SH-SY5Y (cell line): ENCODE measurements around the gene PIP5K1B.

Source experiments
- GATA2 ChIP-seq: IDR thresholded peaks from 2 replicates; pipeline ENCODE4 v1.6.1; 2011; ENCODE audit warnings: mild to moderate bottlenecking, low read depth, low read length
- GATA3 ChIP-seq: IDR thresholded peaks from 2 replicates; pipeline ENCODE4 v1.6.1; 2011; ENCODE audit warnings: low read depth, mild to moderate bottlenecking, low read length, moderate library complexity

PIP5K1B gene

DNA sequence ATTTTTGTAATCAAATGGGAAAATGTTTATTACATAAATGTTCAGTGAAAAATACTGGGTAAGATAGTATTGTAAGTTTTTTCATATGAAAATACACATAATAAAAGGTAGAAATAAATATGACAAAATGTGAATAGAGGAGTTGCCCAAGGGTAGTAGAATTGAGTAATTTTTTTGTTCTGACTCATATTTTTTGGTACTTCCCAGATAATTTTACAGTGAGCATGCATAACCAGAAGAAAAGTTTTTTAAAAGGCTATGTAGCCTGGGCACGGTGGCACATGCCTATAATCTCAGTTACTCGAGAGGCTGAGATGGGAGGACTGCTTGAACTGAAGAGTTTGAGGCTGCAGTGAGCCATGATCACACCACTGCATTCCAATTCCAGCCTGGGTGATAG is 116.9 kb downstream of the PIP5K1B start:
- TF ChIP-seq GATA3 = no peak
- TF ChIP-seq GATA2 = no peak

DNA sequence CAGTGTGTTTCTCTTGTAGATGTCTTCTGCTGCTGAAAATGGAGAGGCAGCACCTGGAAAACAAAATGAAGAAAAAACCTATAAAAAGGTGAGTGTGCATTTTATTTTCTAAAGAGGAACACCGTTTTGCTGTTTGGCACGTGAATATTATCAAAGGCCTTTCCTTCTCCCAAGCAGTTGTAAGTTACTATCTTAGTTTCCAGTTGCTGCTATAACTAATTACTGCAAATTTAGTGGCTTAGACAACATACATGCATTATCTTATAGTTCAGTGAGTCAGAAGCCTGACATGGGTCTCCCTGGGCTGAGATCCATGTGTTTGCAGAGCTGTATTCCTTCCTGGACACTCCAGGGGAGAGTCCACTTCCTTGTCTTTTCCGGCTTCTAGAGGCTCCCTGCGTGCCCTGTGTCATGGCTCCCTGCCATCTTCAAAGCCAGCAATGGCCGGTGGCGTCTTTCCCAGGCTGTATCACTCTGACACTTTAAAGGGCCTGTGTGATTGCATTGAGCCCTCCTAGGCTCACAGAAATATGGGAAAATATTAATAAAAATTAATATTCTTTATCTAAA is 117.6 kb downstream of the PIP5K1B start:
- TF ChIP-seq GATA3 = no peak
- TF ChIP-seq GATA2 = no peak

DNA sequence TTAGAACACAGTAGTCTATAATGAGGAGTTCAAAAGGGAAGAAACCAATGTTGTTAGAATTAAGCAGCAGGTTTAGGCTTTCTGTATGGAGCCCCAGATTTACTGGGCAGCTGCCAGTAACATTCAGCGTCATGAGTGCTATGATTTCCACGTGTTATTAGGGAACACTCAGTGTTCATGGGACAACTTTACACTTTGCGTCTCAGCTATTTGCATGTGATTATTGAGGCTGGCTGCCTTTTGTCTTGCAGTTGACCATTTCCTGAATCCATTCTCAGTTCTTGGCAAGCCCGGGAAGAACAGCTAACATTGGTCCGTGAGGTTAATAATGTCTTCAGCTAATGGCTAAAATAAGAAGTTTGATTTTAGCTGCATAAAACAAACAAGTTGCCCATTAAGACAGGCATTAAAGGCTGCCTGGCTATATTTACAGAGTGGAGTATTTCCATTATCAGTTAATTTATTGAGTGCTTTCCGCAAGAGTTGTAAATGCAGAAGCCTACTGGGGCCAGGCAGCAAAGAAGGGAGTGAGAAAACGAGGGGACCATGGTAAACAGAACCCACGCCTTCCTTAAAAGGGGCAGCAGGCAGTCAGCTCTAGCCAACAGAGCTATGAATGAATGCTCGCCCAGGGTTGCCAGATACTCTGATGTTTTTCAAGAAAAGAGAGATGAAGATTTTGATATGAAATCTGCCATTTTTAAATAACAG is 120.9 kb downstream of the PIP5K1B start:
- TF ChIP-seq GATA2 = no peak
- TF ChIP-seq GATA3 = no peak

DNA sequence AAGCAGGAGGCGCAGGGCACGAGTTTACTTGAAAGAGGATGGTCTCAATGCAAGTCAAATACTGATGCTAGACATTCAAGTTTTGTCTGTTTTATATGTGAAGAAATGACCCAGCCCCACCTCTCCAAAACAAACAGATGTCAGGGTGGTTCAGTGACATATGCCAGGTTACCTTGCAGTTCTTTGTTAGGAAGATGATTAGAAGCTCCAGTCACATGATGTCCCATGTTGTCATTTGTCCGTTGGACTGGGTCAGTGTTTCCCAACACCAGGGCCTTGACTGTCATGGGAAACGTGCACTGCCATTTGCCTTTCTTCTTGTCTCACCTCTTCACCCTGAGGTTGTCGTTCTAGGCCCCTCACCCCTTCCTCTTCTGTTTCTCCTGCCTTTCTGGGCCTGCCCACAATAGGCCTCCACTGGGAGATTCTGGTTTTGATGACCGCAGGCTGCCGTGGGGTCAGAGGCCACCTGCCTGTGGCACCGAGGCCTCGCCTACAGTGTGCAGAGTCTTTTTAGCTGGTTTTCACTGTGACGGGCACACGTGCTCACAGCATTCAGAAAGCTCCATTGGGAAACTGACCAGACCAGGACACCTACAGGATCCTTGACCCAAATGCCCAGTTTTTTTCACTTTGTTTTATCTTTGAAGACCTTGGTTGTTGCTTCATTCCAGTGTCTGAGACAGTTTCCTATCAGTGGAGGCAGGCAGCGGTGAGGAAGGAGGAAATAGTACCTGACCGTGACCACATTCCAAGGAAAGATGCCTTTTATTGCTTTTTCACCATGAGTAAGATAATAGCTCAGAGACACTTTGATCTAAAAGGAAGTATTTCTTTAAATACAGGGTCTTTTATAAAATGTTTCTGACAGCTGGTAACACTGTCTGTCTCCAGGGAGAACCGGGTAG is 123.1 kb downstream of the PIP5K1B start:
- TF ChIP-seq GATA2 (no peak), GATA3 (no peak)

DNA sequence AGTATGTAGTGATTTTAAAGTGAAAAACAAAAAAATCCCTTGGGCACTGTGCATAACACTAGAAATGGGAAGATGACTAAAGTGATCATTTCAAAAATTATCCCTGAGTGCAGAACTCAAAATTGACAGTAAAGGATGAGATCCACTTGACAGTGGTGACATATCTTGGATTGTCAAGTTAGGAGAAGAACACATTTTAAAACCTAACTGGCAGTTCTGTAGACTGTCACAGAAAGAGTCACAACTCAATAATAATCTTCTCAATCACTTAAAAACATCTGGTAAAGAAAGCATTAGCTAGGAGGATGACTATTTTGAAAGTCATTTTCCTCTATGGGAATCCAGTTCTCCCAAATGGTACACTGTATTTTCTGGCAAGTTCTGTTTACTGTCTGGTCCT is 127.1 kb downstream of the PIP5K1B start:
- TF ChIP-seq GATA3 (no peak), GATA2 (no peak)

DNA sequence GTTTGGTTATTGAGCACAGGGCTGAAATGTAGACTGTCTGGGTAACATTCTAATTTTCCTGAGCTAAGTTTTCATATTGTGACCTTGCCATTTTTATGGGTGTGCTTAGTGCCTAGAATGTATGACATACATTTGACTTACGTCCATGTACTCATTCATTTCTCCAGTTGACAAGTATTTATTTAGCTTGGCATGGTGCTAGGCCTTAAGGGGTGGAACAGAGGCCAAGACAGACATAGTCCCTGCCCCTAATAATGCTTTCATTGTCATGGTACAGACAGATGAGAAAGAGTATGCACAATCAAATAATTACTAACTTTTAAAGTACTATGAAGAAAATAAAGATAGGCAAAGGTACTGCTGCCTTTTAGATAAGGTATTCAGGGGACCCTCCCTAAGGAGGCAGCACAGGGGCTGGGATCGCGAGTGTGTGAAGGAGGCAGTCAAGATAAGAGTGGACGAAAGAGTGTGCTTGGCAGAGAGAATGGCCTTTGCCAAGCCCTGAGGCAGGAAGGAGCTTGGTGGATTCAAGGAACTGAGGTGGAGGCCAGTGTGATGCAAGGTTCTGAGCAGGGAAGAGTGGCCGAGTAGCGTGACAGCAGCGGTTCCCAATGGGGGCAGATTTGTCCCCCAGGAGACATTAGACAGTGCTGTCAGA is 128.0 kb downstream of the PIP5K1B start:
- TF ChIP-seq GATA3 (no peak), GATA2 (no peak)

DNA sequence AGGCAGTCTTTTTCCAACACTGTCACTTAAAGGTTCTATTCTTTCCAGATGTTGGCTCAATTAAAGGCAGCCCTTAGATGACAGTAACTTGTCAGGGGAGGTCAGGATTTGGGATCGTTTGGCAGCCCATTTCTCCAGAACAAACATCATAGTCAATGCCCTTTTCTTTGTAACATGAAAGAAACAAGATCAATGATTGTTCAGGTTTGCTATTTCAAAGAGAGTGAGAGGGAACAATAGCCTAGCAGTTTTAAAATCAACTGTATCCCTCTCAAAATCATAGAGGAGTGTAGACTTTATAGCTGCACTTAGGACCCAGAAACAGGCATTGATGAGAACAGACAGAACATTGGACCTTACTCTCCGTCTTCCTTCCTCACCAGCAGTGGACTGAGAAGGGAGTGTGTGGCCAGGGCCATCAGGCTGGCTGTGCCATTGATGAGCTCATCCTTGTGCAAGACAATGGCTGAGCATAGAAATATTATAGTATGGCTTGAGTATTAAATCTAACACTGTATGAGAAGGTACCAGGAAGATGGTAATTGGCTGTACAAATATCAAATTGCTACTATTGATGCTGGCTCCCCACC is 130.0 kb downstream of the PIP5K1B start:
- TF ChIP-seq GATA3 (no peak), GATA2 (no peak)

DNA sequence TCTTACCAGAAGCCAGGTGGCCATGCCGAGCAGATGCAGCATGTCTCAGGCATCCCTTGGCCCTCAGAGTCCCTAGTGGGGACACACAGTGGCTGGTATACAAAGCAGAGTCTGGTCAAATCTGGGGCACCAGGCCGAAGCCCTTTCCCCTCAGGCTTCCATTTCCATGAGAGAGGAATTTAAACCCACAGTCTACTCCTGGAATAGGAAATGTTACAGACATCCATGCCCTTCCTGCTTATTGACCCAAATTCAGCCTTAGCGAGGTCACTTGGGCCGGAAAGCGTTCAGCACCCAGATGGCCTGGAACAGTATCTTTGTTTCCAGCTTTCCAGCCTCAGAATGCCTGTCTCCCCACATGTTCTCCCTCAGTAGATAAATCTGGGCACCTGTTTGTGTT is 131.7 kb downstream of the PIP5K1B start:
- TF ChIP-seq GATA2 (no peak), GATA3 (no peak)

DNA sequence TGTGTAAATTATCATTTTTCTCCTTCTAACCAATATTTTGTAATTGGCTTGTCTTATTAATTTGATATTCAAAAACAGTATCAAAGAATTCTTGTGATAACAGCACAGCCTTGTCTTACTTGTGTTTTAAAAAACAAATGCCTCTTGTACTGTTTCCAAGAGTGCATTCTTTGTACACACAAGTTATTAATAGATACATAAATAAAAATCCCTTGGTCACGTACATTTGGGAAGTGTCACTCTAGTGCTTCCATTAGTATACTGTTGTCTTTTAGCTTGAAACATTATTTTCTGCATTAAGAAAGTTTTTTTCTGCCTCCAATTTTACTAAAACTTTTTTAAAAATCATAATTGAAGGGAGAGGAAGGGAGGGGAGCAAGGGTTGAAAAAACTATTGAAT is 133.2 kb downstream of the PIP5K1B start:
- TF ChIP-seq GATA3 = no peak

DNA sequence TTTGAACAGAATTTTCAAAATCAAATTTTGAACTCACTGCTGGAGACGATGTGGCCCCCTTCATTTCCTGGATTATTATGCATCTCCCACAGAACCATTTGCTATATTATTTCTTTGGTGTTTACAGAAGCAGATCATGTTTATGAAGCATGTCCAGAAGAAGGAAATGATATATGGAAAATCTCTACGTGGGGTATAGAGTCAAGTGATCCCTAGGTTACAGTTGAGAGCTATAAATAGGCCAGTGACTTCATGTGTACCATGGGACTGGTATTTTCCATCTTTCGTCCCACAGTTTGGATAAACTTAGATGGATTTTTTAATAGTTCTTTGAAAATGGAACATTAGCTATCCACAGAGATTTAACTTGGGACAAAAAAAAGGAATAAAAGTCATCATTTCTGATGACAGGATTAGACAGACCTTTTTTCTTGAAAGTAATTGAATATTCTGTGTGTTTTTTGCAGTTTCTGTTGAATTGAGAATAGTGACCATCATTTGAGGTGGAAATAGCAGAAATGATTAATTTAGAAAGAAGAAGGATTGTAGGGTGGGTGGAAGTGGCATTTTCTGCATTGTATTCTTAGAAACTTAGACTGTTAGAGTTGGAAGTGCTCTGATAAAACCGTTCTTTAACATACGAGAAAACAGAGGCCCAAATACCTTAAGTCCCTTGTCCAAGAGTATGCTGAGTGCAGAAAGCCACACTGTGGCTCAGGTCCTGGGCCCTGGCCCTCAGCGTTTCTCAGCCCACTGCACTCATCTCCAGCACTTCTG is 136.4 kb downstream of the PIP5K1B start:
- TF ChIP-seq GATA2 (no peak), GATA3 (no peak)

DNA sequence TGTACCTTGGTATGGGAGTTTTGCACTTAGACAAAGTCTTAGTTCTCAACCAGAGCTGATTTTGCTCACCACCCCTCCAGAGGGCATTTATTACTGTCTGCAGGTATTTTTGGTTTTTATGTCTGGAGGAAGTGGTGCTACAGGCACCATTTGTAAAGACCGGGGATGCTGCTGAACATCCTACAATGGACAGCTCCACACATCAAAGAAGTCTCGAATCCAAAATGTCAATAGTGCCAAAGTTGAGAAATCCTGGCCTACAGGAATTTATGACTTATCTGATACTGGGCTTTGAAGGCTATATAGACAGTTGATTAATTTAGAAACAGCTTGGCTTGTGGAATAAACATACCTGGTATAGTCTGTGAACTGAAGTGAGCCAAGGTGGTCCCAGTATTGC is 137.5 kb downstream of the PIP5K1B start:
- TF ChIP-seq GATA3 = no peak
- no peak for TF ChIP-seq GATA2

DNA sequence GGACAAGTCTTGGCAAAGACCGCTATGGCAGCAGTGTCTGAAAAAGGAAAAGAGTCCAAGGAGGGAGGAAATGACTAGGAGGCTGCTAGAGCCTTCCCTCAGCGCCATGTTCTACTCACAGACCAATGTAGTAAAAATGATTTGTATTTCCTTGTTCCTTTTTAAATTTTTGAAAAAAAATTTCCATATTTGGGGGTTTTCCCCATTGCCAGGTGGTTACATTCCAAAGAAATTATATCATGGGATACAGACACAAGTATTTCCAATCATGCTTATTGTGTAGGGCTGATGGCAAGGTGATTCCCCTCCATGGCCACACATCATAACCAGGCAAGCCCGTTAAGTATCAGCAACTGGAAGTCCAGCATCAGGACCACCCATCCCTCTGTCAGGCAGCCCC is 138.2 kb downstream of the PIP5K1B start:
- TF ChIP-seq GATA2 (no peak), GATA3 (no peak)

DNA sequence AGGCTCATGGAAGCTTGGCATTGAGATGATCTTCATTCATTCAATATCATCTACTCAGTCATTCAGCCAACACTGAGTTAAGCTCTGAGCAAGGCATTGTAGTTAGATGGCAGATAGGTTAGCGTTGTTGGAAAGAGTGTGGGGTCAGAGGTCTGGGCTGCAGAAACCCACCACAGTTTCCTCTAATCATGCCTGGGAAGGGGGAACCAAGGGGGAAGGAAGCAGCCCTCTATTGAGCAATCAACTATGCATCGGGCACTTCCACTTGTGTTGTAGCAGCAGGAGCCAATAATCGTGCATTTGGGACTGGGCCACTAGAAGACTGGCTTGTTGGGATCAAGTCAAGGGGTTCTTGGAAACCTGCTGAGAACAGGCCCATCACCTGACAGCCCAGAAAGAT is 139.1 kb downstream of the PIP5K1B start:
- TF ChIP-seq GATA2 = no peak
- no peak for TF ChIP-seq GATA3
